ENCODE measurements around the gene OR2Y1. TPM values are rescaled to one million over a fixed set of nuclear protein-coding genes. Genes with fewer than 3 reads are reported as not detected.

The OR2Y1 gene
- total and polyA plus RNA-seq, 2 of the 4 experiments (the other 2 are of a cell fraction), result not detected

DNA sequence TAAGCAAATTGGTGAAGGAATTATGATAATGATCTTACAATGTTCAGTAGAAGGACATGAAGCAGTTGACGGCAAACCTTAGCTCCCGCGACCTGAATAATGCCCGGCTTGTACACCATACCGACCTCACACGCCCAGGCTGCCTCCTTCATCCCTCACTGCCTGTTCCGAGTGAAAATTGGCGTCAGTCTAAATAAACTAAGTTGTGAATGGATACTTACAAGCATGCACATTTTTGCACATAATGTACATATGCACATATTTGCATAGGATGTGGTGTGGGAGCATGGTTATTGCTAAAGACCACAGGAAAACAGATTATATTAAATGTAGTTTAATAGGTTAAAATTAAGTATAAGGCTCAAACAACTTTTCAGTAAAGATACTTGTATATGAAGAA is 14.9 kb downstream of the OR2Y1 start:
- TF ChIP-seq SMC3 (IDR thresholded peaks at IDR 0.05; ENCODE audit: low read depth, low read length) (no peak), MXI1 (IDR thresholded peaks at IDR 0.05; ENCODE audit: borderline replicate concordance, low read depth, low read length) (no peak), MAFK (IDR thresholded peaks at IDR 0.05; ENCODE audit: low read depth, low read length) (no peak), POLR2A (IDR thresholded peaks at IDR 0.05; ENCODE audit: low read depth, low read length) (no peak), RAD21 (IDR thresholded peaks at IDR 0.05; ENCODE audit: low read length) (no peak), RCOR1 (IDR thresholded peaks at IDR 0.05; ENCODE audit: insufficient replicate concordance, low read length) (no peak)
- TF ChIP-seq, protein P1, sequence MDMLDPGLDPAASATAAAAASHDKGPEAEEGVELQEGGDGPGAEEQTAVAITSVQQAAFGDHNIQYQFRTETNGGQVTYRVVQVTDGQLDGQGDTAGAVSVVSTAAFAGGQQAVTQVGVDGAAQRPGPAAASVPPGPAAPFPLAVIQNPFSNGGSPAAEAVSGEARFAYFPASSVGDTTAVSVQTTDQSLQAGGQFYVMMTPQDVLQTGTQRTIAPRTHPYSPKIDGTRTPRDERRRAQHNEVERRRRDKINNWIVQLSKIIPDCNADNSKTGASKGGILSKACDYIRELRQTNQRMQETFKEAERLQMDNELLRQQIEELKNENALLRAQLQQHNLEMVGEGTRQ (IDR thresholded peaks at IDR 0.05; ENCODE audit: low read depth, low read length), result no peak
- no peak overlapping the region for H2AK5ac ChIP-seq (ENCODE audit: low read depth, low read length)
- dilution Hi-C loops (cut with HindIII; ENCODE audit: low sequenced_read_pairs, unreplicated experiment) (no loop called here), intact Hi-C loops (cut with micrococcal nuclease) (no loop called here), in situ Hi-C loops (cut with MboI; ENCODE audit: low sequenced_read_pairs) (no loop called here)
- H3K36me3 ChIP-seq (ENCODE audit: control insufficient read depth, insufficient read depth, low read length), result no peaks in the 10 kb centered on the region
- H3K4ac ChIP-seq (ENCODE audit: low read depth, low read length), result no peak overlapping the region
- no peak overlapping the region for H4K5ac ChIP-seq (ENCODE audit: low read depth, low read length)
- no peak overlapping the region for H3K56ac ChIP-seq (ENCODE audit: extremely low read depth, insufficient read depth, low read length)
- no peaks in the 10 kb centered on the region for H3K27me3 ChIP-seq (ENCODE audit: control insufficient read depth, insufficient read depth, low read length)
- H2AK9ac ChIP-seq (replicated peaks; ENCODE audit: low read depth, low read length, poor library complexity), result no peak overlapping the region
- no peaks in the 10 kb centered on the region for H3K79me1 ChIP-seq (ENCODE audit: low read depth in 1 of 2, low read length in 2 of 2)
- no peak overlapping the region for H2AFZ ChIP-seq (replicated peaks; ENCODE audit: low read length, poor library complexity)
- H3K27ac ChIP-seq (ENCODE audit: insufficient read depth, low read length), result no peak overlapping the region
- H3K14ac ChIP-seq (replicated peaks; ENCODE audit: low read depth, low read length), result no peak overlapping the region
- no peak overlapping the region for H3K4me2 ChIP-seq (ENCODE audit: low read depth, low read length)
- no peak overlapping the region for H4K91ac ChIP-seq (ENCODE audit: insufficient read depth, low read depth, low read length)
- DNase-seq, result no peak
- no peak overlapping the region for H3K4me3 ChIP-seq (ENCODE audit: insufficient read depth, low read depth, low read length)
- BruUV-seq (replicated peaks), result no TSS peak
- H3K4me1 ChIP-seq (ENCODE audit: control insufficient read depth, insufficient read depth, low read length), result no peaks in the 10 kb centered on the region
- H3K9ac ChIP-seq (ENCODE audit: low read depth, low read length), result no peak overlapping the region
- ChIA-PET POLR2A (ENCODE audit: unreplicated experiment) (no interaction called here), CTCF (no interaction called here)
- no peak overlapping the region for H2BK5ac ChIP-seq (ENCODE audit: low read depth, low read length, poor library complexity, severe bottlenecking)
- H4K8ac ChIP-seq (ENCODE audit: low read depth in 2 of 2, low read length in 2 of 2), result no peak overlapping the region
- no peak overlapping the region for H2BK120ac ChIP-seq (ENCODE audit: low read depth, low read length)
- no peak overlapping the region for H3K23ac ChIP-seq (ENCODE audit: low read depth, low read length)
- H3K9me3 ChIP-seq (ENCODE audit: control insufficient read depth, insufficient read depth, low read length), result no peaks in the 10 kb centered on the region
- no peak overlapping the region for H2BK20ac ChIP-seq (ENCODE audit: low read depth, low read length)
- no peak overlapping the region for H3K18ac ChIP-seq (ENCODE audit: low read depth, low read length)
- H3K9me1 ChIP-seq (ENCODE audit: insufficient read depth, low read length), result no peaks in the 10 kb centered on the region
- no CpG with 5 or more reads among the region's 8 CpGs for WGBS, 2 experiments (ENCODE audit: extremely low coverage in 2 of 2, insufficient read length in 1 of 2)
- H2BK15ac ChIP-seq (ENCODE audit: low read depth, low read length), result no peak overlapping the region
- no peaks in the 10 kb centered on the region for H4K20me1 ChIP-seq (ENCODE audit: insufficient read depth, low read length)
- ATAC-seq (ENCODE audit: low read depth), result no peak
